ENCODE data around the gene CCDC85A.

DNA sequence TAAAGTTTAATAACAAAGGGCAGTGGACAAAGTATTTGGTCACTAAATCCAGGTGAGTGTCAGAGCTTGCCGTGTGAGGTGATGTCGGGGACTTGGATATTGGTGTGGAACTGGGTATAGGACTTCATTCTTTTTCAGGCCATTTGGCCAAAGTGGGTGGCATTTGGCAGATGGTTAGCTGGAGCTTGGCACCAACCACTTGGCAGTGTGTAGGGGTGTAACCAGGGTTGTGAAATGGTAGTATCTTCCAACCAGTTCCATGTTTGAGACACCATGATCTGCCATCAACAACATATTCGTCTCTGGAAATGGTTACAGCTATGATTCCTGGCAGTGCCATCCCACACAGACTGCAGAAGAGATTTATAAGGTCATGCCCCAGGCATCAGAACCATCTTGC, 113.9 kb downstream of the CCDC85A start:
- TF ChIP-seq, protein P1, sequence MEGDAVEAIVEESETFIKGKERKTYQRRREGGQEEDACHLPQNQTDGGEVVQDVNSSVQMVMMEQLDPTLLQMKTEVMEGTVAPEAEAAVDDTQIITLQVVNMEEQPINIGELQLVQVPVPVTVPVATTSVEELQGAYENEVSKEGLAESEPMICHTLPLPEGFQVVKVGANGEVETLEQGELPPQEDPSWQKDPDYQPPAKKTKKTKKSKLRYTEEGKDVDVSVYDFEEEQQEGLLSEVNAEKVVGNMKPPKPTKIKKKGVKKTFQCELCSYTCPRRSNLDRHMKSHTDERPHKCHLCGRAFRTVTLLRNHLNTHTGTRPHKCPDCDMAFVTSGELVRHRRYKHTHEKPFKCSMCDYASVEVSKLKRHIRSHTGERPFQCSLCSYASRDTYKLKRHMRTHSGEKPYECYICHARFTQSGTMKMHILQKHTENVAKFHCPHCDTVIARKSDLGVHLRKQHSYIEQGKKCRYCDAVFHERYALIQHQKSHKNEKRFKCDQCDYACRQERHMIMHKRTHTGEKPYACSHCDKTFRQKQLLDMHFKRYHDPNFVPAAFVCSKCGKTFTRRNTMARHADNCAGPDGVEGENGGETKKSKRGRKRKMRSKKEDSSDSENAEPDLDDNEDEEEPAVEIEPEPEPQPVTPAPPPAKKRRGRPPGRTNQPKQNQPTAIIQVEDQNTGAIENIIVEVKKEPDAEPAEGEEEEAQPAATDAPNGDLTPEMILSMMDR (IDR thresholded peaks at IDR 0.05), result no peak
- no peak for TF ChIP-seq EP300 (IDR thresholded peaks at IDR 0.05)

All from tibial nerve (tissue), 4 donors.